K562 (cell line): Measurements from ENCODE around the gene NDUFAF5. TPM values are rescaled to one million over a fixed set of nuclear protein-coding genes. Genes with fewer than 3 reads are reported as not detected.

Experiments used
- ATAC-seq: fragments of 200-7000 bp; cut with Tn5 transposase; 3 replicates; pipeline ENCODE4 v1.9.1; 2020; ENCODE audit warnings: moderate library complexity
- BruUV-seq: library from RNA; stranded (reverse); fragments of 400-500 nt; replicated peaks from 2 replicates; lab custom pipeline; 2021; lab: Mats Ljungman, UMichigan
- CTCF ChIA-PET: fragments of 300-600 bp; formaldehyde crosslinking; extraction: SDS; loops from one replicate; lab custom pipeline; 2021; ENCODE audit warnings: low intra/inter-chr PET ratio; lab: Yijun Ruan, JAX
- POLR2A ChIA-PET: fragments of 300-600, 350-650 bp; sonication (Branson Sonifier 250); formaldehyde crosslinking; extraction: SDS; loops from one replicate; lab custom pipeline; 2021; ENCODE audit warnings: antibody characterized with exemption, inconsistent platforms; lab: Yijun Ruan, JAX
- DNase-seq, 4 experiments: peaks; one replicate each; pipeline versions ENCODE4 v3.0.0 to v3.0.0-alpha.2; 2011 to 2018; ENCODE audit warnings: low spot score in 3 of 4, mixed read lengths in 3 of 4; ENCODE audit errors: extremely low read depth in 1 of 4
- FAIRE-seq: peaks from 2 replicates; lab custom pipeline; 2011; peaks lifted over from hg19 to GRCh38; lab: Jason Lieb, UNC
- H2AFZ ChIP-seq: 2 replicates; pipeline ENCODE4 v1.6.0; 2011; ENCODE audit warnings: low read depth, low read length, control low read depth, inconsistent platforms
- H3K27ac ChIP-seq: fragments of 200-600 bp; 3 replicates; pipeline ENCODE4 v1.8.0; 2011; ENCODE audit warnings: low read depth, mild to moderate bottlenecking, control low read depth, inconsistent platforms, low read length, moderate library complexity, mixed read lengths; ENCODE audit errors: extremely low read depth
- H3K27me3 ChIP-seq, 2 experiments: fragments of 300-600 bp in 1 of 2; 2 replicates in 1 of 2; 3 replicates in 1 of 2; pipeline versions ENCODE4 v1.6.0 to v1.8.0; 2011; ENCODE audit warnings: inconsistent platforms in 2 of 2, low read length in 2 of 2, mild to moderate bottlenecking in 1 of 2, mixed read lengths in 1 of 2, moderate library complexity in 1 of 2; ENCODE audit not compliant: control insufficient read depth in 2 of 2, insufficient read depth in 2 of 2
- H3K36me3 ChIP-seq: fragments of 300-600 bp; 3 replicates; pipeline ENCODE4 v1.8.0; 2011; ENCODE audit warnings: mild to moderate bottlenecking, low read length, inconsistent platforms; ENCODE audit not compliant: control insufficient read depth, insufficient read depth
- H3K4me1 ChIP-seq, 2 experiments: fragments of 200-600 bp in 1 of 2; replicated peaks in 1 of 2; 2 replicates in 1 of 2; 3 replicates in 1 of 2; pipeline versions ENCODE4 v1.5.1 to v1.8.0; 2011; ENCODE audit warnings: inconsistent platforms in 2 of 2, low read length in 2 of 2, mild to moderate bottlenecking in 1 of 2, mixed read lengths in 1 of 2, moderate library complexity in 1 of 2; ENCODE audit not compliant: control insufficient read depth in 2 of 2, insufficient read depth in 2 of 2
- H3K4me2 ChIP-seq: 2 replicates; pipeline ENCODE4 v1.6.1; 2011; ENCODE audit warnings: low read length, control low read depth, inconsistent platforms, mixed read lengths; ENCODE audit not compliant: insufficient read depth
- H3K4me3 ChIP-seq: fragments of 200-600 bp; sonication (generic), shearing (Covaris generic); 2 replicates; pipeline ENCODE4 v1.5.1; 2016; ENCODE audit warnings: control low read depth, inconsistent platforms
- H3K79me2 ChIP-seq: fragments of 200-600 bp; 3 replicates; pipeline ENCODE4 v1.8.0; 2011; ENCODE audit warnings: low read length, inconsistent platforms; ENCODE audit not compliant: control insufficient read depth, insufficient read depth
- H3K9ac ChIP-seq, 2 experiments: 2 replicates each; pipeline versions ENCODE4 v1.6.0 to v1.6.1; 2011; ENCODE audit warnings: low read depth in 2 of 2, low read length in 2 of 2, control low read depth in 1 of 2, inconsistent platforms in 1 of 2, mild to moderate bottlenecking in 1 of 2, mixed read lengths in 1 of 2; ENCODE audit not compliant: insufficient read depth in 1 of 2
- H3K9me1 ChIP-seq: one replicate; pipeline ENCODE4 v1.6.0; 2011; ENCODE audit warnings: inconsistent platforms, mild to moderate bottlenecking, low read length, moderate library complexity; ENCODE audit not compliant: control insufficient read depth, insufficient read depth
- H3K9me3 ChIP-seq: replicated peaks from 2 replicates; pipeline ENCODE4 v1.5.1; 2011; ENCODE audit warnings: low read depth, low read length, inconsistent platforms; ENCODE audit not compliant: control insufficient read depth, insufficient read depth
- H4K20me1 ChIP-seq: replicated peaks from 2 replicates; pipeline ENCODE4 v1.6.1; 2011; ENCODE audit warnings: low read length, inconsistent platforms, mixed read lengths; ENCODE audit not compliant: control insufficient read depth, insufficient read depth
- GATAD2A ChIP-seq: fragments of 450-650 bp; IDR thresholded peaks from 2 replicates; pipeline ENCODE4 v1.6.1; 2017
- TOE1 ChIP-seq, 2 experiments: fragments of 450-650 bp in 1 of 2; sonication (generic) in 1 of 2; formaldehyde crosslinking in 1 of 2; IDR thresholded peaks; 2 replicates each; pipeline versions ENCODE4 v1.7.1 to v1.8.0; 2016 to 2022; ENCODE audit warnings: borderline replicate concordance in 2 of 2, mild to moderate bottlenecking in 2 of 2, antibody characterized with exemption in 1 of 2, inconsistent platforms in 1 of 2, low read depth in 1 of 2, missing genetic modification reagents in 1 of 2, moderate library complexity in 1 of 2
- ZC3H8 ChIP-seq: fragments of 450-650 bp; IDR thresholded peaks from 2 replicates; pipeline ENCODE4 v1.6.1; 2017
- WGBS: fragments of 100-300 bp; shearing (Covaris generic); methylation state at CpG from one replicate; pipeline ENCODE4 v1.1.6; 2016; ENCODE audit warnings: low coverage, mixed read lengths; ENCODE audit not compliant: insufficient coverage; ENCODE audit errors: missing lambda C conversion rate; 5-methylcytosine and 5-hydroxymethylcytosine counted together
- in situ Hi-C: fragments of 300-500 bp; cut with MboI; formaldehyde crosslinking; loops from 4 replicates; pipeline ENCODE4 v1.15.0; 2018; ENCODE audit warnings: inconsistent platforms, mixed read lengths
- intact Hi-C: fragments of 100-400 bp; cut with micrococcal nuclease; formaldehyde crosslinking; loops from 2 replicates; pipeline ENCODE4 v1.14.2; 2022
- polyA plus RNA-seq, 8 experiments: library from polyadenylated mRNA; depleted of rRNA in 4 of 8; stranded (reverse) in 5 of 8; unstranded in 3 of 8; fragments of >200 nt; fragmentation: Nextera tagmentation in 2 of 8; fragmentation: Illumina TruSeq in 1 of 8; extraction: Ambion mirVana in 2 of 8; extraction: Trizol in 1 of 8; gene quantifications; 2 replicates each; pipeline versions ENCODE4 v1.2.1 to v1.2.3, GENCODE V29; 2011 to 2014; ENCODE audit warnings: inconsistent platforms in 1 of 8, missing spikeins in 1 of 8
- total RNA-seq, 7 experiments: library from RNA; depleted of rRNA in 6 of 7; stranded (reverse); fragments of >200 nt in 6 of 7; fragmentation: Illumina TruSeq in 2 of 7; extraction: Trizol in 2 of 7; gene quantifications; 2 replicates each; pipeline versions ENCODE4 v1.2.1 to v1.2.3, GENCODE V29; 2011 to 2021; ENCODE audit warnings: low replicate concordance in 1 of 7

Gene NDUFAF5
- total and polyA plus RNA-seq, 9 of the 15 experiments (the other 6 are each of a cell fraction or from before 2014, with no cell fraction given) = 17.2 to 33.1 (median 27.3) TPM

DNA sequence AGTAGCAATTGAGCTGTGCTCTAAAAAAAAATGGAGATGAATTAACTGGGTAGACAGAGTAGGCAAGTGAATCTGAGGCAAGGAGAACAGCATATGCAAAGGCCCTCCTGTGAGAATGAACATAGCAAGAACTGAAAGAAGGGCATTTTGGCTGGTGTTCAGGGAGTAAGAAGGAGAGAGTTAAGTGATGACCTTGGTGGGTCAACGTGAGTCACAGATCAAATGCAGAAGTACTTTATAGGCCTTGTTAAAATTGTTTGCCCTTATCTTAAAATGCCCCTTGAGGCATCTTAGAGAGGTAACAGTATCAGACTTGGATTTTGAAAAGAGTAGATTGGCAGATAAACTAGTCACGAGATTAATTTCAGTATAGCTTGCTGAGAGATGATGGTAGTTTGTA lies 24.5 kb downstream of the NDUFAF5 start:
- H3K4me1 ChIP-seq = no peaks in the 10 kb centered on the region
- H2AFZ ChIP-seq = no peak overlapping the region
- intact Hi-C loops (no loop called here), in situ Hi-C loops (no loop called here)
- DNase-seq = no peak
- H3K4me2 ChIP-seq = no peak overlapping the region
- ChIA-PET CTCF (no interaction called here), POLR2A (no interaction called here)
- peaks cover 83% of the 10 kb centered on the region; the same call in 2 of the 3 replicates for H3K36me3 ChIP-seq
- H4K20me1 ChIP-seq = no peaks in the 10 kb centered on the region
- FAIRE-seq = no peak
- no peaks in the 10 kb centered on the region for H3K9me3 ChIP-seq
- H3K27ac ChIP-seq = no peak overlapping the region
- ATAC-seq = no peak
- BruUV-seq = no TSS peak
- H3K9ac ChIP-seq = no peak overlapping the region
- no peak overlapping the region for H3K4me3 ChIP-seq
- TF ChIP-seq TOE1 (IDR thresholded peaks at IDR 0.05; ENCODE audit: borderline replicate concordance) (no peak), TOE1 (CRISPR knock-in tag; IDR thresholded peaks at IDR 0.05; ENCODE audit: borderline replicate concordance, low read depth) (no peak), GATAD2A (no peak)
- WGBS = 64% methylated on average over 2 of the region's 2 CpGs
- no peaks in the 10 kb centered on the region for H3K79me2 ChIP-seq
- no peaks in the 10 kb centered on the region for H3K9me1 ChIP-seq
- H3K27me3 ChIP-seq = no peaks in the 10 kb centered on the region

DNA sequence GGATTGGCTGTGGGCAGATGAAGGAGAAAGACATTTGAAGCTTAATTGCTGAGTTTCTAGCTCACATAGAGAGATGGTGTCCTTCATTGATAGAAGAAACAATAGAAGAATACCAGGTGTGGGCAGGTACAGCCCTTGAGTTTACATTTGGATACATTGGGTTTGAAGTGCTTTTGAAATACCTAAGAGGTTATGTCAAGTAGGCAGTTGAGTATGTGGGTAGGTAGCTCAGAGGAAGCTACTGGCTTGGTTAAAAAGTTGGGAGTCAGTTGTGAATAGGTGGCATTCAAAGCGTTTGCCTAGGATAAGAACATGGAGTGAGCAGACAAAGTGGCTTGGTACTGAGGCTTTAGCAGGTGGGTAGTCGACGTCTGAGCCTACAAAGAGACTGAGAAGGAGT lies 25.0 kb downstream of the NDUFAF5 start:
- H3K79me2 ChIP-seq = no peaks in the 10 kb centered on the region
- 85% methylated on average over 3 of the region's 3 CpGs for WGBS
- TF ChIP-seq ZC3H8 = no peak
- intact Hi-C loops (no loop called here), in situ Hi-C loops (no loop called here)
- ATAC-seq (no peak), DNase-seq (no peak), FAIRE-seq (no peak)
- no peaks in the 10 kb centered on the region for H3K9me1 ChIP-seq
- H3K9me3 ChIP-seq = no peaks in the 10 kb centered on the region
- peaks cover 83% of the 10 kb centered on the region; the same call in 2 of the 3 replicates for H3K36me3 ChIP-seq
- ChIA-PET POLR2A (no interaction called here), CTCF (no interaction called here)
- H3K4me1 ChIP-seq = no peaks in the 10 kb centered on the region
- no peak overlapping the region for H3K4me2 ChIP-seq
- no peak overlapping the region for H3K9ac ChIP-seq
- BruUV-seq = no TSS peak
- H3K27me3 ChIP-seq = no peaks in the 10 kb centered on the region
- H3K4me3 ChIP-seq = no peak overlapping the region
- no peak overlapping the region for H2AFZ ChIP-seq
- H3K27ac ChIP-seq = no peak overlapping the region
- H4K20me1 ChIP-seq = no peaks in the 10 kb centered on the region
